GM12878 (cell line): ENCODE measurements around the gene TLE2. TPM values are rescaled to one million over a fixed set of nuclear protein-coding genes. Genes with fewer than 3 reads are reported as not detected.

Experiments used
- ATAC-seq: fragments of 200-7000 bp; cut with Tn5 transposase; 3 replicates; pipeline ENCODE4 v1.9.1; 2020; ENCODE audit warnings: mild to moderate bottlenecking, moderate library complexity
- BruUV-seq: library from RNA; stranded (reverse); fragments of 400-500 nt; replicated peaks from 2 replicates; lab custom pipeline; 2021; lab: Mats Ljungman, UMichigan
- CTCF ChIA-PET: fragments of 300-600 bp; sonication (Branson Sonifier 250); formaldehyde crosslinking; extraction: SDS; loops from one replicate; lab custom pipeline; 2021; ENCODE audit warnings: inconsistent platforms; lab: Yijun Ruan, JAX
- POLR2A ChIA-PET: fragments of 350-600 bp; formaldehyde crosslinking; extraction: SDS; loops from one replicate; lab custom pipeline; 2021; ENCODE audit warnings: inconsistent platforms; lab: Charles Lee
- RAD21 ChIA-PET: fragments of 300-600 bp; sonication (Branson Sonifier 250); formaldehyde crosslinking; loops from one replicate; lab custom pipeline; 2023; ENCODE audit warnings: antibody characterized with exemption; ENCODE audit not compliant: unreplicated experiment; lab: Charles Lee
- SMC1A ChIA-PET: fragments of 300-600 bp; sonication (Branson Sonifier 250); formaldehyde crosslinking; loops from one replicate; lab custom pipeline; 2023; ENCODE audit not compliant: unreplicated experiment, uncharacterized antibody; lab: Charles Lee
- DNase-seq: peaks from one replicate; pipeline ENCODE4 v3.0.0-alpha.2; 2011; ENCODE audit warnings: low read depth, low spot score
- FAIRE-seq: peaks from 3 replicates; lab custom pipeline; 2011; peaks lifted over from hg19 to GRCh38; lab: Jason Lieb, UNC
- H2AFZ ChIP-seq: 2 replicates; pipeline ENCODE4 v1.6.0; 2011; ENCODE audit warnings: low read depth, low read length, control low read depth; ENCODE audit not compliant: control insufficient read depth
- H3K27ac ChIP-seq: 2 replicates; pipeline ENCODE4 v1.5.1; 2011; ENCODE audit warnings: control low read depth; ENCODE audit not compliant: control insufficient read depth, insufficient read depth
- H3K27me3 ChIP-seq, 2 experiments: replicated peaks in 1 of 2; 2 replicates each; pipeline versions ENCODE4 v1.6.0 to v1.6.1; 2011; ENCODE audit warnings: low read length in 1 of 2; ENCODE audit not compliant: control insufficient read depth in 2 of 2, insufficient read depth in 2 of 2
- H3K36me3 ChIP-seq, 2 experiments: 2 replicates each; pipeline ENCODE4 v1.5.1; 2011; ENCODE audit warnings: low read length in 1 of 2; ENCODE audit not compliant: control insufficient read depth in 2 of 2, insufficient read depth in 2 of 2
- H3K4me1 ChIP-seq: 2 replicates; pipeline ENCODE4 v1.6.1; 2011; ENCODE audit warnings: mild to moderate bottlenecking, low read length, moderate library complexity, mixed read lengths; ENCODE audit not compliant: control insufficient read depth, insufficient read depth
- H3K4me2 ChIP-seq: 2 replicates; pipeline ENCODE4 v1.6.0; 2011; ENCODE audit warnings: control low read depth; ENCODE audit not compliant: control insufficient read depth, insufficient read depth
- H3K4me3 ChIP-seq: fragments of 200-600 bp; sonication (generic); 2 replicates; pipeline ENCODE4 v1.5.1; 2016
- H3K79me2 ChIP-seq: 2 replicates; pipeline ENCODE4 v1.6.0; 2011; ENCODE audit warnings: low read length; ENCODE audit not compliant: control insufficient read depth, insufficient read depth
- H3K9ac ChIP-seq: 2 replicates; pipeline ENCODE4 v1.8.0; 2011; ENCODE audit warnings: low read length, control low read depth, mixed read lengths; ENCODE audit not compliant: control insufficient read depth, insufficient read depth
- H3K9me3 ChIP-seq: replicated peaks from 3 replicates; pipeline ENCODE4 v1.5.1; 2011; ENCODE audit warnings: mild to moderate bottlenecking, low read length; ENCODE audit not compliant: control insufficient read depth, insufficient read depth
- H4K20me1 ChIP-seq: 2 replicates; pipeline ENCODE4 v1.6.0; 2011; ENCODE audit not compliant: control insufficient read depth, insufficient read depth
- ATF2 ChIP-seq: IDR thresholded peaks from 2 replicates; pipeline ENCODE4 v1.6.1; 2012; ENCODE audit warnings: low read length, inconsistent platforms
- BCL3 ChIP-seq: IDR thresholded peaks from 2 replicates; pipeline ENCODE4 v1.6.1; 2011; ENCODE audit warnings: borderline replicate concordance, low read depth, mild to moderate bottlenecking, moderate library complexity, low read length; ENCODE audit not compliant: insufficient read depth, poor library complexity, severe bottlenecking
- BMI1 ChIP-seq: fragments of 450-650 bp; IDR thresholded peaks from 2 replicates; pipeline ENCODE4 v1.6.1; 2016; ENCODE audit warnings: mild to moderate bottlenecking, moderate library complexity, borderline replicate concordance
- CBX5 ChIP-seq: sonication (generic); IDR thresholded peaks from 2 replicates; pipeline ENCODE4 v1.6.1; 2016; ENCODE audit warnings: low read depth, moderate library complexity, mild to moderate bottlenecking, inconsistent platforms
- DPF2 ChIP-seq: fragments of 450-650 bp; IDR thresholded peaks from 2 replicates; pipeline ENCODE4 v1.6.1; 2017; ENCODE audit warnings: mild to moderate bottlenecking
- EZH2 ChIP-seq: IDR thresholded peaks from 2 replicates; pipeline ENCODE4 v1.6.1; 2012; ENCODE audit warnings: low read depth, mild to moderate bottlenecking, control low read depth, inconsistent platforms, low read length, borderline replicate concordance; ENCODE audit not compliant: control insufficient read depth
- MYB ChIP-seq: fragments of 150-350 bp; IDR thresholded peaks from 2 replicates; pipeline ENCODE4 v1.6.1; 2014; ENCODE audit warnings: mild to moderate bottlenecking, low read depth, low read length, borderline replicate concordance
- PAX5 ChIP-seq: IDR thresholded peaks from 2 replicates; pipeline ENCODE4 v1.6.1; 2011; ENCODE audit warnings: low read depth, low read length, borderline replicate concordance
- PRDM15 ChIP-seq: fragments of 450-650 bp; formaldehyde crosslinking; IDR thresholded peaks from 2 replicates; pipeline ENCODE4 v1.4.0; 2020; ENCODE audit warnings: mild to moderate bottlenecking, moderate library complexity
- RELA ChIP-seq: fragments of 450-650 bp; IDR thresholded peaks from 2 replicates; pipeline ENCODE4 v1.8.0; 2014; ENCODE audit warnings: borderline replicate concordance; ENCODE audit not compliant: partially characterized antibody
- RFX5 ChIP-seq: IDR thresholded peaks from 2 replicates; pipeline ENCODE4 v1.6.1; 2011; ENCODE audit warnings: low read depth, low read length, improper control_type of control experiment
- SRF ChIP-seq, 2 experiments: IDR thresholded peaks; 2 replicates each; pipeline ENCODE4 v1.6.1; 2011; ENCODE audit warnings: low read depth in 2 of 2, low read length in 2 of 2, mild to moderate bottlenecking in 1 of 2, moderate library complexity in 1 of 2
- STAT1 ChIP-seq: fragments of 450-650 bp; conservative IDR thresholded peaks from 2 replicates; pipeline ENCODE4 v1.6.1; 2014; ENCODE audit warnings: antibody characterized with exemption, mild to moderate bottlenecking
- SUPT20H ChIP-seq: IDR thresholded peaks from 2 replicates; pipeline ENCODE4 v1.6.1; 2011; ENCODE audit warnings: low read depth, mild to moderate bottlenecking, low read length, moderate library complexity, borderline replicate concordance; ENCODE audit not compliant: control insufficient read depth
- SUZ12 ChIP-seq: fragments of 200-600 bp; sonication (generic); IDR thresholded peaks from one replicate; pipeline ENCODE4 v1.6.1; 2018; ENCODE audit warnings: antibody characterized with exemption, mild to moderate bottlenecking; ENCODE audit not compliant: unreplicated experiment
- TCF3 ChIP-seq: IDR thresholded peaks from 2 replicates; pipeline ENCODE4 v1.6.1; 2012; ENCODE audit warnings: low read depth, mild to moderate bottlenecking, low read length, borderline replicate concordance; ENCODE audit not compliant: insufficient read depth
- ZNF217 ChIP-seq: fragments of 450-650 bp; IDR thresholded peaks from 2 replicates; pipeline ENCODE4 v1.6.1; 2017; ENCODE audit warnings: antibody characterized with exemption, mild to moderate bottlenecking
- WGBS: methylation state at CpG from one replicate; pipeline ENCODE4 v1.1.6; 2016; ENCODE audit warnings: low lambda C conversion rate; ENCODE audit not compliant: insufficient replicate concordance, insufficient coverage; ENCODE audit errors: missing lambda C conversion rate; 5-methylcytosine and 5-hydroxymethylcytosine counted together
- in situ Hi-C: fragments of 300-500 bp; cut with MboI; formaldehyde crosslinking; loops from 9 replicates; pipeline ENCODE4 v1.14.3; 2018; ENCODE audit warnings: mixed read lengths
- intact Hi-C: fragments of 100-400 bp; cut with micrococcal nuclease; formaldehyde crosslinking; loops from one replicate; pipeline ENCODE4 v1.14.2; 2022; ENCODE audit not compliant: unreplicated experiment
- polyA plus RNA-seq, 11 experiments: library from polyadenylated mRNA; depleted of rRNA in 4 of 11; unstranded in 6 of 11; stranded (reverse) in 5 of 11; fragments of >200 nt; fragmentation: Nextera tagmentation in 4 of 11; fragmentation: Illumina TruSeq in 1 of 11; extraction: Ambion mirVana in 4 of 11; extraction: Trizol in 1 of 11; gene quantifications; 1 replicate in 1 of 11; 2 replicates in 10 of 11; pipeline versions ENCODE4 v1.2.1 to v1.2.3, GENCODE V29; 2011 to 2016; ENCODE audit warnings: inconsistent platforms in 2 of 11, missing spikeins in 2 of 11, low read depth in 1 of 11
- total RNA-seq, 4 experiments: library from RNA; depleted of rRNA in 3 of 4; stranded (reverse); fragments of >200 nt in 3 of 4; fragmentation: Illumina TruSeq in 1 of 4; extraction: Trizol in 1 of 4; gene quantifications; 2 replicates each; pipeline versions ENCODE4 v1.2.1 to v1.2.3, GENCODE V29; 2013 to 2021

Gene TLE2
- total and polyA plus RNA-seq, 10 of the 15 experiments (the other 5 are each of a cell fraction or from before 2014, with no cell fraction given), result 0.05 to 0.21 (median 0.11) TPM; not detected in 5

GRCh38 chr19:2963122-2963521, 66.0 kb downstream of the TLE2 start:
- no peaks in the 10 kb centered on the region for H3K27me3 ChIP-seq
- no peak overlapping the region for H3K27ac ChIP-seq
- FAIRE-seq (no peak), ATAC-seq (no peak), DNase-seq (no peak)
- CTCF ChIA-PET, result interaction anchor here (0.7 to 3.0 kb wide), 11 partner anchors 7 to 343 kb away, joined by 3 to 33 read pairs (median 4); no protein-coding TSS in a partner anchor
- peaks cover 4% of the 10 kb centered on the region; the same call in 1 of the 2 replicates for H3K4me1 ChIP-seq
- H3K4me2 ChIP-seq, result no peak overlapping the region
- H3K36me3 ChIP-seq, result no peaks in the 10 kb centered on the region
- SMC1A ChIA-PET, result interaction anchor here (1.2 to 2.6 kb wide), 3 partner anchors 112 to 165 kb away, joined by 3 to 9 read pairs (median 5); no protein-coding TSS in a partner anchor
- no peak overlapping the region for H2AFZ ChIP-seq
- no peaks in the 10 kb centered on the region for H3K9me3 ChIP-seq
- no peak overlapping the region for H3K9ac ChIP-seq
- intact Hi-C loops, result loop anchor here (2.0 kb wide), 1 partner anchor 200 kb away; no protein-coding TSS in a partner anchor
- no TSS peak for BruUV-seq
- RAD21 ChIA-PET, result interaction anchor here (0.7 to 1.8 kb wide), 7 partner anchors 80 to 255 kb away, joined by 3 to 10 read pairs (median 3); no protein-coding TSS in a partner anchor
- WGBS, result 52% methylated on average over 5 of the region's 5 CpGs
- POLR2A ChIA-PET, result interaction anchor here (0.7 kb wide), 1 partner anchor 197 kb away, joined by 3 read pairs; no protein-coding TSS in a partner anchor
- no peak overlapping the region for H3K4me3 ChIP-seq
- in situ Hi-C loops, result loop anchor here (5.0 kb wide), 1 partner anchor 139 kb away; no protein-coding TSS in a partner anchor
- H3K79me2 ChIP-seq, result no peaks in the 10 kb centered on the region
- H4K20me1 ChIP-seq, result no peaks in the 10 kb centered on the region
- no peak for TF ChIP-seq STAT1
- TF ChIP-seq EZH2, result no peak
- no peak for TF ChIP-seq RELA
- TF ChIP-seq PRDM15 (CRISPR knock-in tag), result no peak
- no peak for TF ChIP-seq TCF3
- TF ChIP-seq SRF (IDR thresholded peaks at IDR 0.05; ENCODE audit: low read depth in 2 of 2, low read length in 2 of 2), result no peak
- no peak for TF ChIP-seq DPF2
- no peak for TF ChIP-seq ATF2
- TF ChIP-seq ZNF217, result no peak
- TF ChIP-seq MYB, result no peak
- TF ChIP-seq BCL3, result no peak
- no peak for TF ChIP-seq BMI1
- TF ChIP-seq RFX5, result no peak
- no peak for TF ChIP-seq SUPT20H
- TF ChIP-seq PAX5, result no peak
- TF ChIP-seq SUZ12, result no peak
- no peak for TF ChIP-seq CBX5
